ENCODE data around the gene DLL3.

DNA sequence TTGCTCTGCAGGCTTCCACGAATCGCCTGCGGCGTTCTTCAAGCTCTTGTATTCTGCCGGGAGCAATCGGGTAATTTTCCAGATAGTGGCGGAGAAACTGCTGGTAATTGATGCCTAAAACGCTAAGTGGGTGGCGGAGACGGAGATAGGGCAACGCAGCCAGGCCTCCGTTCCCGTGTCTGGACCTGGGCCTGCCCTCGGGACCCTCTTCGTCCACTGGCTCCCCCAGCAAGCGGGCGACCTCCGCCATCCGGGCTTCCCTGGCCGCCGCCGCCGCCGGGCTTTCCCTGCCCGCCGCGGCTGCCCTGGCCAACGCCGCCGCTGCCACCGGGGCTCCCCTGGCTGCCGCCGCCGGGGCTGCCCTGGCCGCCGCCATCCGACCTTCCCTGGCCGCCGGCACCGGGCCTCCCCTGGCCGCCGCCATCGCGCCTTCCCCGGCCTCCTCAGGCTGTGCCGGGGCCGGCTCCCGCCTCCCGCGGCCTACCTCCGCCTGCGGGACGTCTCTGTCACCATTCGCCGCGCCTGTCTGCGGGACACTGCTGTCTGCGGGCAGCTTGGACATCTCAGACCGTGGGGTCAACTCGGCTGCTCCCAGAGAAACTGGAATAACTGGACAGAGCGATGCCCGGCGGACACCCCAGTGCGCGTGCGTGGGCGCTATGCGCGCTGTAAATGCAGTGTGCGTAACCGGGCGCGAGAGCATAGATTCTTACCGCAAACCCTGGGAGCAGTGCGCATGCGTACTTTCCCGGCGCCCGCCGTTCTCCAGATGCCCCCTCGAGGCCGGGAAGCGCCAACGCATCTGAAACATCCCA, 41.0 kb downstream of the DLL3 start, which contains the start of gene EID2:
- peak; percentile 79 to 92 for TF ChIP-seq CTCF (IDR thresholded peaks at IDR 0.05)
- peak; percentile 37 to 62 (median 60) for TF ChIP-seq POLR2AphosphoS5 (IDR thresholded peaks at IDR 0.05)

All from suprapubic skin (tissue), 3 donors.